AG10803 (cell line): ENCODE results near the gene ARHGAP42.
"Not testable (repeated sequence)": the region's sequence is repeated elsewhere in the genome, so short reads cannot be mapped to it uniquely, and the experiment has no call there.

Experiments
- DNase-seq: peaks from one replicate; pipeline ENCODE4 v3.0.0; 2010; ENCODE audit warnings: low read depth
- H3K4me3 ChIP-seq: 2 replicates; pipeline ENCODE4 v1.5.1; 2011; ENCODE audit warnings: mild to moderate bottlenecking, low read length, control low read depth
- TF ChIP-seq, protein P1 (sequence below): conservative IDR thresholded peaks from 2 replicates; pipeline ENCODE4 v1.5.1; 2011; ENCODE audit warnings: mild to moderate bottlenecking, low read length, control low read depth, inconsistent platforms

ARHGAP42 gene

DNA sequence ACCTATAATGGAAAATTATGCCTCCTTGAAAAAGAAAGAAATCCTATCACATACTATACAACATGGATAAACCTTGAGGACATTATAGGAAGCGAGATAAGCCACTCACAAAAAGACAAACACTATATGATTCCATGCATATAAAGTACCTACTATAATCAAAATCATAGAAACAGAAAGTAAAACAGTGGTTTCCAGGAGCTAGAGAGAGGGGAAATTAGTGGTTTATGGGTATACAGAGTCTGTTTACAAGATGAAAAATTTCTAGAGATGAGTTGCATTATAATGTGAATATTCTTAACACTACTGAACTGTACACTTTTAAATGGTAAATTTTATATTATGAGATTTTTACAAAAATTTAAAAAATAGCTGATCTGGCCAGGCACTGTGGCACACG, 40.5 kb upstream of the ARHGAP42 start:
- TF ChIP-seq, protein P1, sequence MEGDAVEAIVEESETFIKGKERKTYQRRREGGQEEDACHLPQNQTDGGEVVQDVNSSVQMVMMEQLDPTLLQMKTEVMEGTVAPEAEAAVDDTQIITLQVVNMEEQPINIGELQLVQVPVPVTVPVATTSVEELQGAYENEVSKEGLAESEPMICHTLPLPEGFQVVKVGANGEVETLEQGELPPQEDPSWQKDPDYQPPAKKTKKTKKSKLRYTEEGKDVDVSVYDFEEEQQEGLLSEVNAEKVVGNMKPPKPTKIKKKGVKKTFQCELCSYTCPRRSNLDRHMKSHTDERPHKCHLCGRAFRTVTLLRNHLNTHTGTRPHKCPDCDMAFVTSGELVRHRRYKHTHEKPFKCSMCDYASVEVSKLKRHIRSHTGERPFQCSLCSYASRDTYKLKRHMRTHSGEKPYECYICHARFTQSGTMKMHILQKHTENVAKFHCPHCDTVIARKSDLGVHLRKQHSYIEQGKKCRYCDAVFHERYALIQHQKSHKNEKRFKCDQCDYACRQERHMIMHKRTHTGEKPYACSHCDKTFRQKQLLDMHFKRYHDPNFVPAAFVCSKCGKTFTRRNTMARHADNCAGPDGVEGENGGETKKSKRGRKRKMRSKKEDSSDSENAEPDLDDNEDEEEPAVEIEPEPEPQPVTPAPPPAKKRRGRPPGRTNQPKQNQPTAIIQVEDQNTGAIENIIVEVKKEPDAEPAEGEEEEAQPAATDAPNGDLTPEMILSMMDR = no peak
- DNase-seq = no peak
- no peak overlapping the region for H3K4me3 ChIP-seq

DNA sequence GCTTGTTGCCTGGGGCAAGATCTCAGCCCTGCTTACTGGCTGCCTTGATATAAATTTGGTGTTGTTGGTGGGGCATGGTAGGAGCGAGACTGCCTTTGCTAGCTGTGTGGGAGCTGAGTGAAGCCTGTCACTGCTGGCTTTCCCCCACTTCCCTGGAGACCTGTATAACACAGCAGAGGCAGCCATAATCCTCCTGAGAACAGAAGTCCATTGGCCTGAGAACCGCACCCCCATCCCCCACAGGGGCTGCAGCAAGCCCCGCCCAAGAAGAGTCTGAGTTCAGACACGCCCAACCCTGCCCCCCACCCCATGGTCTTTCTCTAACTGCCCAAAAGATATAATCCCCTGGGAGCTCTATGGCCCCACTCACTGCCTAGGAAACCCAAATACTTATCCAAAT, 39.2 kb upstream of the ARHGAP42 start:
- DNase-seq = no peak
- H3K4me3 ChIP-seq = no peak overlapping the region
- TF ChIP-seq, protein P1 = no peak

DNA sequence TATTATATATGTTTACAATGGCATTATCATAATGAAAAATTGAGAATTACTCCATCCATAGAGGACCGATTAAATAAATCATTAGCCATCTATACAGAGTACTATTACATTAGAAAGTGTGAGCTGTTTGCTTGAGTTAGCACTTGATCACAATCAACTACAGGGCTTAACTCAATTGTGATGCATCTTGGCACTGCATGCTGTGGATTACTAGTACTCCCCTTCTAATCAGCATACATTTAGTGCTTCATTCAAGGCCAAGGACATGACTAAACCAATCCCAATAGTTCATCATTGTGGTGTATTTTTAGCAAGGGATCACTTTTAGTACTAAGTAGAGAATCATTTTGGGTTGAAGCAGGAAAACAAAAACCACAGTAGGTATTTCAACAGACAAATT, 23.5 kb upstream of the ARHGAP42 start:
- no peak for DNase-seq
- TF ChIP-seq, protein P1 = no peak
- no peak overlapping the region for H3K4me3 ChIP-seq

DNA sequence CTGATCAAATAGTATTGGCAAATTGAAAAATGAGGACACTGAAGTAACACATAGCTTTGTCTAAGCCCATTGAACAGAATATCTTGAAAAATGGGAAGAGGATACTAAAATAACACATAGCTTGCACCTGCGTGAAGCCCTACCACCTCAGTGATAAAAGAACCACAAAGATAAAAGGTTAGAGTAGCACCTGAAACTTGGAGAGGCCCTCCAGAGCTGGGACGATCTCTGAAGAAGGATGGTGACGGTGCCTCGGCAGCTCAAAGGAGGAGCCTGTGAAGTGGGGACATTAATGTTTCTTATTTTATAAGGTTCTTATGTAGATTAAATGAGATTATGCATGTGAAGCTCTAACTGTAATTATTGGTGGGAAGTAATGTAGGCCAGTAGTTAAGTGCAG, 23.1 kb upstream of the ARHGAP42 start:
- H3K4me3 ChIP-seq = no peak overlapping the region
- TF ChIP-seq, protein P1 = no peak
- DNase-seq = no peak

DNA sequence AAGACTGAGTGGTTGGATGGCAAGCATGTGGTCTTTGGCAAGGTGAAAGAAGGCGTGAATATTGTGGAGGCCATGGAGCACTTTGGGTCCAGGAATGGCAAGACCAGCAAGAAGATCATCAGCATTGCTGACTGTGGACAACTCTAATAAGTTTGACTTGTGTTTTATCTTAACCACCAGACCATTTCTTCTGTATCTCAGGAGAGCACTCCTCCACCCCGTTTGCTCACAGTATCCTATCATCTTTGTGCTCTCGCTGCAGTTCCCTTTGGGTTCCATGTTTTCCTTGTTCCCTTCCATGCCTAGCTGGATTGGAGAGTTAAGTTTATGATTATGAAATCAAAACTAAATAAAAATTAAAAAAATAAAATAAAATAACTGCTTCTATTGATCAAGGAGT, 20.3 kb upstream of the ARHGAP42 start:
- DNase-seq, H3K4me3 ChIP-seq: not testable (repeated sequence)

DNA sequence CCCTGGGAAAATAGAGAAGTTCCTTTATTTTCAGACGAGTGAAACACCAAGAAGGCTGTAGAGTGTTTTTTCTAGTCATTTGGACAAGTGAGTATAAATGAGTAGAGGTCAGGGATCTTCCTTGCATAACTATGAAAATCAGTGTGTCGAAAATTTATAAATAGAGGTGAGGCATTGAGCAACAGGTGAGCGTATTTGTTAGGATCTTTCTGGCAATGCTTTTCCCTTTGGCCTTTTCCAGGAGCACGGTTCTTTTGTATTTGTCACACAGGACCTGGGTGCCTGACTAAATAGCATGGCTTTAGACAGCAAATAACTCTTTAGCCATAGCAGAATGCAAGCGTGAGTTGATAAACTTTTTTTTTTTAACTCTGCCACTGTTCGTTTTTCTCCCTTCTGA, 19.6 kb upstream of the ARHGAP42 start:
- no peak for DNase-seq
- no peak overlapping the region for H3K4me3 ChIP-seq
- TF ChIP-seq, protein P1 = no peak

DNA sequence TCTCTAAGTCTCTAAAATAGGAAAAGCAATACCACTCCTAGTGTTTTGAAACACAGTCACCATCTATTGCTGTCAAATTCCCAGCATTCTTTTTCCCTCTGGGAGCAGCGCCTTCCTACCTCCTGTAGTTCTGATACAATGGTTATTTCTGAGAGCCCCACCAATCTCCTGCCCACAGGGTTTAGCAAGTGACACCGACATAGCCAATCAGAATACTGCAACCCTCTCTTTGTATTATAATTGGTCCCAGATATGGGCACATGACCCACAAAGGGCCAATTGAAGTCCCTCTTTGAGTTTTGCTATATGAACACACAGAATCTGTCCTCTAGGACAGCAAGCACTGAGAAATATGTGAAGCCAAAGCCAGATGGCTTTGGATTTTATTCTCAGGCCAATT, 16.9 kb upstream of the ARHGAP42 start:
- no peak overlapping the region for H3K4me3 ChIP-seq
- DNase-seq = no peak
- TF ChIP-seq, protein P1 = no peak

DNA sequence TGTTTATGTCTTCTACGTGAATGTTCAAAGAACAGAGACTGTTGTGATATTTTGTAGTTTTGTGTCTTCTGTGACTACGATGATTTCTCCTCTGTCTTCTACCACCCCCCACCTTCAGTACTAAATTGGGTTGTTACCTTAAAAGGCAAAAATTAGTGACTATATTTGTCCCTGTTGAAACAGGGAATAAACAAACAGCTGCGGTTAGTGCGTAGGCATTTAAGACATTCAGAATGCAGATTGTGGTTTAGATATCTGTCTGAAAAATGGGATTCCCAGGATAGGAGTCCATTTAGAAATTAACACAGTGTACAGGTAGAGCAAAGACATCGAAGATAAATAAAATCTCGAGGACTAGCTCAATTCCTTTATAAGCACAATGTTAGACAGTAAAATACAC, 15.6 kb upstream of the ARHGAP42 start:
- TF ChIP-seq, protein P1 = no peak
- DNase-seq = no peak
- H3K4me3 ChIP-seq = no peak overlapping the region
